Right lobe of liver (tissue), 4 donors: ENCODE measurements around the gene TMEFF2.

ENCODE experiments used
- CTCF ChIP-seq, 4 donors: fragments of 200-600 bp in 3 of 4; fragments of 450-650 bp in 1 of 4; IDR thresholded peaks; one replicate each; pipeline versions ENCODE4 v1.5.1 to v1.8.0; 2016 to 2022; ENCODE audit warnings: antibody characterized with exemption in 4 of 4, mild to moderate bottlenecking in 2 of 4
- POLR2A ChIP-seq: fragments of 450-650 bp; IDR thresholded peaks from one replicate; pipeline ENCODE4 v1.6.1; 2017; ENCODE audit warnings: antibody characterized with exemption, mild to moderate bottlenecking
- donor health status: DM: no; HTN: no; CAD: no.
- donor health status: DM: no; HTN: no; CAD: no.
- donor health status: DM: no; HTN: yes; CAD: no.

GRCh38 chr2:191929288-191929687 is 265.4 kb downstream of the TMEFF2 start:
- no peak for TF ChIP-seq CTCF (IDR thresholded peaks at IDR 0.05)
- TF ChIP-seq POLR2A: no peak
